GM21515 (cell line): Measurements from ENCODE around the gene ESD.
"Not testable (repeated sequence)": the region's sequence is repeated elsewhere in the genome, so short reads cannot be mapped to it uniquely, and the experiment has no call there.

ENCODE experiments used
- ATAC-seq: cut with Tn5 transposase; IDR thresholded peaks from one replicate; pipeline ENCODE4 v1.9.1; 2021; ENCODE audit not compliant: unreplicated experiment

Gene ESD

GRCh38 chr13:46795321-46795720 lies 1.6 kb downstream of the ESD start:
- no peak for ATAC-seq

GRCh38 chr13:46783504-46783903 lies 13.5 kb downstream of the ESD start:
- ATAC-seq: no peak

DNA sequence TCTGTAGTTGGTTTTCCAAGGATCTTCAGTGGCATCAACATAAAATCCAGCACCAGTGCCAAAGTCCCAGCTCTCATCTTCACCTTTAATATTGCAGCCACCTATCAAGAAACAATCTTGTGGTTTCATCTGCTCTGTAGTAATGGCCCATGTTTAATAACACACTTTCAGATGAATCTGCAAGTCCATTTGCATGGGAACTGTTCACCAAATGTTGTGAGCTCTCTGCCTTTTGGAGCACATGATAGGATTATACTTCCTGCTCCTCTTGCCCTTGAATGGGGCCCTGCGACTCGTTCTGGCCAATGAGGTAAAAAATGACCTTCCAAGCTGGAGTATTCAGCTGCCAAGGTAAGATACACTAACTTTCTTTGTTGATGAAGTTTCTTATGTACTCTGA lies 14.3 kb downstream of the ESD start:
- ATAC-seq: no peak

- ATAC-seq: no peak
These were observed 14.9 kb downstream of the ESD start for GRCh38 chr13:46782066-46782465.

GRCh38 chr13:46778890-46779289 lies 18.1 kb downstream of the ESD start:
- no peak for ATAC-seq

DNA sequence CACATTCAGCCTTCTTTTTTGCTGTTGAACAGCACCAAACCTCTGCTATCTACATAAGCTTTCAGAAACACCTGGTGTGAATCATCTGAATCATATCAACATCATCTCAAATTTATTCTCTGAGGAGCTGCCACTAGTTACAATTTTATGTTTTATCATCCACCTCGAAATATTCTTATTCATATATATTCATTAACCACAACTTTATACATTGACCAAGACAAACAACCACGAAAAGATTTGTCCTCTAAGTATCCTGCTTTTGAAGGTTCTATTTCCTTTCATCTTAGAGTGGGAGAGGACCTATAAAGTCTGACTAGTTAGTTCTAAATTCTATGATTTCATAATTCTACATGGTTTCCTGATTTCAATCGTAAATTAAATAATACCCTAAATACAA lies 18.9 kb downstream of the ESD start:
- ATAC-seq: no peak

DNA sequence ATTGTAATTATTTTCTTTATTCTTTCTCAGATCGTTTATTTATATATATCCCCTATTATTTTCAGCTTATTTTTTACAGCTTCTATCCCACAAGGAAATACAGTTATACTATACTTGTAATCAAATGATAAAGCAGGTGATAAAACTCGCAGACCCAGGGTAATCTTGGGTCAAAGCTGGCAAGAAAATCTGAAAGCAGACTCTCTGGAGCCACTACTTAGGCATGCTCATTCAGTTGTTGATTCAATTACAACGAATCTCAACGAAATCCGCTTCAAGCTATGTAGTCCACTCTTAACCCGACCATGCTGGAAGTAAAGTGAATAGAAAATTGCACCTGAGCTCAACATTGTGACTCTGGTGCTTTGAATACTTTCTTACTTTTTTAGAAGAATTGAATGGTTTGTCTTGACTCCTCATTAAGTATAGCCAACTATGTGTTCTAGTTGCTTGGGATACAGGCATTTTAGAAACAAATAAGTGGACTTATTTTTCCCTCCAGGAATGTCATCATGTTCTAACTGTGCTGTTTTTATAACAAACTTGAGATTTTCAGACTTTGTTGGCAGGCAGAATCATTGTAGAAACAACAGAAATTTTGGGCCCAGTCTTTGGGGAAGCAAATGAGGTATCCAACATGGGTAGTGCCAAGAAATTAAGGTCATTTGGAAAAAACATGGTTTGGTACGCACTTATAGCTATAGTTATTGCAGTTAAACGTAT lies 21.4 kb downstream of the ESD start:
- ATAC-seq: no peak

GRCh38 chr13:46773541-46773940 lies 23.4 kb downstream of the ESD start:
- ATAC-seq: no peak

- ATAC-seq: no peak
These were observed 25.3 kb downstream of the ESD start for GRCh38 chr13:46771693-46772092.

- not testable (repeated sequence) for ATAC-seq
These were observed 27.0 kb downstream of the ESD start for GRCh38 chr13:46769925-46770324.

DNA sequence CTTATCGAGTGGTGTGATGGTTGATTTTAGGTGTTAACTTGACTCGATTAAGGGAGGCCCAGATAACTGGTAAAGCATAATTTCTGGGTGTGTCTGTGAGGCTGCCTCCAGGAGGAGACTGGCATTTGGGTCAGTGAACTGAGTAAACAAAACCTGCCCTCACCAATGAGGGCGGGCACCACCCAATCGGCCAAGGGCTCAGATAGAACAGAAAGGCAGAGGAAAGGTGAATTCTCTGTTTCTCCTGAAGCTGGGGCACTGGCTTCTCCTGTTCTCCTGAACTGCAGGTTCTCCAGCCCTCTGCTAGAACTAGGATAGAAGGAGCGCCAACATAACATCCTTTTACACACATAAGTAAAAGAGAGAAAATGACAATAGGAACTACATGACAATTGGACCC lies 35.1 kb downstream of the ESD start:
- ATAC-seq: no peak

GRCh38 chr13:46761174-46761573 lies 35.8 kb downstream of the ESD start:
- no peak for ATAC-seq

- no peak for ATAC-seq
These were observed 37.1 kb downstream of the ESD start for GRCh38 chr13:46759846-46760245.

DNA sequence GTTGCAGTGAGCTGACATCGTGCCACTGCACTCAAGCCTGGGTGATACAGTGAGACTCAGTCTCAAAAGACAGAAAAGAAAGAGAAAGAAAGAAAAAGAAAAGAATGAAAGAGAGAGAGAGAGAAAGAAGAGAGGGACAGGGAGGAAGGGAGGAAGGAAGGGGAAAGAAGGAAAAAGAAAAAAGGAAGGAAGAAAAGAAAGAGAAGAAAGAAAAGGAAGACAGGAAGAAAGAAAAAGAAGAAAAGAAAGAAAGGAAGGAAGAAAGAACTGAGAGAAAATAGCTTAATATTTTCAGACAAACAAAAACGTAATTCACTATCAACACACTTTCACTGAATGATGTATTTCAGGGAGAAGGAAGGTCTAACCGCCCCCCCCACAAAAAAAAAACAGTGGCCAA lies 39.3 kb downstream of the ESD start:
- ATAC-seq: no peak

DNA sequence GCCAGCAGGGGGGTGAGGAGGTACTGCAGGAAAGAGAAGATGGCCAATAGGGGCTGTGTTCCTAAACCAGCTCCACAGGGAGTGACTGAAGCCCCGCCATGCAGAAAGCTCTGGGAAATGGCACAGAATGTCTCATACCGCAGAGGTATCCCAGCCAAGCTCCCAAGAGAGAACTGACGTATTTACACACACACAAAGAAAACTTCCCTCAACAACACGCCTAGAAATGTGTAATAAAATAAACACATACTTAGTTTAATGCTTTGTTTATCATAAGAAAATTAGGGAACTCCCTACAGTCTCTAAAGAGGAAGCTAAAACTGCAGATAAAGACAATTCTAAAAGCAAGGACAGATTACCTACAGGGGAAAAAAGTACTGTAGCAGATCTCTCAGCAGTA lies 40.0 kb downstream of the ESD start:
- ATAC-seq: no peak

DNA sequence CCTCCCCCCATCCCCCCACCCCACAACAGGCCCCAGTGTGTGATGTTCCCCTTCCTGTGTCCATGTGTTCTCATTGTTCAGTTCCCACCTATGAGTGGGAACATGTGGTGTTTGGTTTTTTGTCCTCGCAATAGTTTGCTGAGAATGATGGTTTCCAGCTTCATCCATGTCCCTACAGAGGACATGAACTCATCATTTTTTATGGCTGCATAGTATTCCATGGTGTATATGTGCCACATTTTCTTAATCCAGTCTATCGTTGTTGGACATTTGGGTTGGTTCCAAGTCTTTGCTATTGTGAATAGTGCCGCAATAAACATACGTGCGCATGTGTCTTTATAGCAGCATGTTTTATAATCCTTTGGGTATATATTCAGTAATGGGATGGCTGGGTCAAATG lies 41.5 kb downstream of the ESD start:
- not testable (repeated sequence) for ATAC-seq

DNA sequence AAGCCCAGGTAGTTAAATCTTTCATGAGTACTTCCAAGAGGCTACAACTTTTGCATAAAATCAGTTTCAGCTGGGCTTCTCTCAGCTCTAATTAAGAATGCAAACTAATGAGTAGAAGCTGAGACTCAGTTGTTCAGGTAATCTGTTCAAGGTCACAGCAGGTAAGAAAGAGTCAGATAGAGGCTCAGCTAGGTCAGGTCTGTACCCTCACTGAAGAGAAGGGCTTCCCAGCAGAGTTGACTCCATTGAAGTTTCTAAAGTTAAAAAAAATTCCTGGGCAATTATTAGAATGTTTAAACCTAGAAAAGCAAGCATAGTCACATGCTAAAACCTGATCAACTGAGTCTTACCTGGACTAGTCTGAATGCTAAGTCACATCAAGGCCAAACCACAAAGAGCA lies 42.1 kb downstream of the ESD start:
- no peak for ATAC-seq

DNA sequence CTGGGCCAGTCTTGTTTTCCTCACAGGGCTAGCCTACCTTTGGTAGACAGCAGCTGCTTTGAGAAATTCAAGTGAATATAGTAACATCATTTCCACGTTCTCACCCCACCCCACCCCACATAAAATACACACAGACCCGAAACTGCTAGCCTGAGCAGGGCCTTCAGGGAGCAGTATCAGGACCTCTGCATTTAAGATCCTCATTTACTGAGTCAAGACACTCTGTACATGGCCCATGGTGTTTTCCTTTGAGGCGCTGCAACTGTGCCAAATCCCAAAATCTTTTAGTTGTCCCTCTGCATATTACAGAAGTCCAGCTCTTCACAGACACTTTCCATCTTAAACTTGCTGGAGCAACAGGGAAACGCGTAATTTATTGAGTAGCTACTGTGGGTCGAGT lies 43.0 kb downstream of the ESD start:
- ATAC-seq: no peak

GRCh38 chr13:46753137-46753536 lies 43.8 kb downstream of the ESD start:
- no peak for ATAC-seq

DNA sequence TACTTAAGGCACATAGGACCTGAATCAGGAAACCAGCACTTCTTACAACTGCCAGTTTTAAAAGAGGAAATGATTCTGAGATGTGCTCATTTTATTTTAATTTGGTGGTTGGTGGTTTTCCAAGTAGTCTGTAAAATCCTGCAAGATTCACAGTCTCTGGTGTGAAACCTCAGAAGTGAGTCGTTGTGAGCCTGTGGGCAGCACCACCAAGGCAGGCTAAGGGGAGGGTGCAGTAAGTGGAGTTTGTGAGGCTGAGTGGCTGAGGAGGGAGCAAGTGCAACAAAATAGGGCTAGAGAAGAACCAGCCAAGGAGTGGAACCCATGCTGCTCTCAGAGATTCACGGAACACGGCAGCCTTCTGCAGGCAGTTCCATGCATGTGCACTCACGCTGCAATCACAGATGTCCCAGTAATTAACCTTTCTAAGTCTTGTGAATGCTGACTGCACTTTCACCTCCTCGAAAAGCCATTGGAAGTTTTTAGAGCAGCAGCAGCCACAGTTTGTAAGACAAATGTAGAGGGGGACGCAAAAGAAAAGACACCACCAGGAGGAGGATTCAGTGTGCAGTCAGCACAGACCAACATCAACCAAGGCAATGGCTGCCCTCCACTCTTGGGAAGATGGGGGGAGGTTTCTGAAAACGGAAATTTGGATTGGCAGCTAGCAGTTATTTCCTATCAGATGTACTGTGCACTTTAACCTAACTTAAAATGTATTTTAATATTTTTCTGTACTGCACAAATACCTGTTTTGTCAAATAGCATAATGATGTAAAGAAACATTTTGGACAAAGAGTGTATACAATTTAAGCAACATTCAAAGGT lies 44.9 kb downstream of the ESD start:
- peak; percentile 77 for ATAC-seq

- no peak for ATAC-seq
These were observed 47.0 kb downstream of the ESD start for GRCh38 chr13:46749951-46750350.

DNA sequence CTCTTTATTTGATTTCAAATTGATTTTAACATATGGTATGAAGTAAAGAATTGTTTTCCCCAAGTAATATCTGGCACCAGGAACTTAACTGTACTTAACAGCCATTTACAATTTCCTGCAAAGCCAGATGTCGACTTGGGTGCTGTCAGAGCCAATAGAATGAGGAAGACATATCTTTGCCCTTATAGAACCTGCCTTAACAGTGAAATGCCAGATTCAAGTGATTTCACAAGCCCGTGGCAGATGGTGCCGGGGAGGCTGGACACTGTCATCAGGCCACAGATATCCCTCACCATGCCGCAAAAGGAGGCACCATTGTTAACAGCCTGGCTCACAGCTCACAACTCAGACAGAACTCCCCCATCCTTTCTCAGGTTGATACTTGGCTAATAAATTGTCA lies 48.7 kb downstream of the ESD start:
- ATAC-seq: no peak
